DMS79 treated with DMSO at 0.1 percent for 48 hours (cell line): ENCODE data around the gene SNCA.

Source experiments
- DNase-seq: peaks from one replicate; lab custom pipeline; 2025; lab: John Stamatoyannopoulos, UW

The SNCA gene

DNA sequence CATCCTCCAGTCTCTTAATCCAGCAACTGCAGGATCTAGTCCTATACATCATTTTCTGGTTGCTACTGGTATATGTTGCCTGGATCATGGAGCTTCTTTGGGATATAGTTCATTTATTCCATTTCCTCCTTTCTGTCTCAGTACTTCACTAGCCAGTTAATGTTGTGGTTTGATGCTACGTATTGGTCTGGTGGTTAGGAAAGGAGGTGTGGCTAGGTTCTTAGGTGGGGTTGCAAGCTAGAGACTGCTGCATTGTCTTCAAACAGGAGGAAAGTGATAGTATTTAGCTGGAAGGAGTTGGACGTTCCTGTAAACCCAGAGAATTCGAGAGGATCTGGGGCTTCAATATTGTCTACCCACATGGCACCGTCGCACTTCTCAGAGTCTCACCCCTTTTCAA, 129.5 kb downstream of the SNCA start:
- no peak for DNase-seq

- DNase-seq, result no peak
Observed at GRCh38 chr4:89704651-89705395, 132.1 kb downstream of the SNCA start.

DNA sequence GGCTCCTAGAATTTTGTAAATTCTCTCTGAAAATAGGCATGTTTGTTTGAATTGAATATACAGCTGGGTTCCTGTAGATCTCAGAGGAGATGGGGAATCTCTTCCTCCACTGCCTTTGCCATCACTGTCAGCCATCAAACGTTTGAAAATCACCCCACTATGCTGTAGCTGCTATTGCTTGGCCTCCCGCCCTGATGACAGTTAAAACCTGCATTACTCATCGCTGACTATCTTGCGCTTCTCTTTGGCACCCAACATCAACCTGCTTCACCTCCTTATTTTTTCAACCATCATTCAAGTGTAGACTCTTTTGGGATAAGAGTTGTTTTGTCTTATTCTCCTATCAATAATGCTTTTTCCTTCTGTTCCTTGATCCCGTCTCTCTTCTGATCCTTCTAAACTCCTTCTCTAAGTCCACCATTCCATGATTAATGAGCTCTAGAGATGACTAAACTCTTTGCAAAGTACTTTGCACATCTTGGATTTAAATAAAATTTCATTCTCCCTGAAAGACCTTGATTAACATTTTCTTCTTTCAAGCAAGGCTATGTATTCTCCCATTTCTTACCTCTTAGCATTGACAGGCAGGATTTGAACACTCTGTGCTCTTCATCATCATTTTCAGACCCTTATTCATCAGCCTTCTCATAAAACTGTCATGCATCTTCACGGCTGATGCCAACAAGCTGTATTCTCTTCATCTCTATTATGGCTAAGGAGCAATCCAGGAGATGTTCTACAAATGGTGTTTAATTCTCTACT, 133.0 kb downstream of the SNCA start:
- no peak for DNase-seq

DNA sequence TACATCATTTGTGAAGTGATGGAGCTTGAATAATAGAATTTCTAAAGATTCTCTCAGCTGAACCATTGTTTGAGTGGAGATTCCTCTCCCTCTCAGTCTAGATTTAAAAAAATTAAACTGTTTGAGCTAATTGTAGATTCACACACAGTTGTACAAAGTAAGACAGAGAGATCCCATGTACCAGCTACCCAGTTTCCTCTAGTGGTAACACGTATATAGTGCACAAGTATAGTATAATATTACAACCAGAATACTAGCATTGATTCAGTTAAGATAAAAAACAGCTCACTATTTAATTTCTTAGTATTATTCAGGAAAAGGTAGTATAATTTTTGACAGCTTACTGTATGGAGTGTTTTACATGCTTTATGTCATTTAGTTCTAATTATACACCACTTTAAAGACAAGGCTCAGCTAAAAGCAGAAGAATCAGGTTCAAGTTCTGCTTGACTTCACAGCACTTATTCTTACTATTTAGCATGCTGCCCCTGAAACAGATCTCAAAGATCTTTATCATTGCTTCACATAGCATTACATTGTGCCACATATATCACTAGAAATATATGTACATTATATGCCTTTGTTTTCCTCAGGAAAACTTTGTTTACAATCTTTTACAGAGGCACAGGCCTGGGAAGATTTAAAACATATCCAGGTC, 136.1 kb downstream of the SNCA start:
- no peak for DNase-seq

GRCh38 chr4:89685690-89686089, 151.3 kb downstream of the SNCA start:
- no peak for DNase-seq

DNA sequence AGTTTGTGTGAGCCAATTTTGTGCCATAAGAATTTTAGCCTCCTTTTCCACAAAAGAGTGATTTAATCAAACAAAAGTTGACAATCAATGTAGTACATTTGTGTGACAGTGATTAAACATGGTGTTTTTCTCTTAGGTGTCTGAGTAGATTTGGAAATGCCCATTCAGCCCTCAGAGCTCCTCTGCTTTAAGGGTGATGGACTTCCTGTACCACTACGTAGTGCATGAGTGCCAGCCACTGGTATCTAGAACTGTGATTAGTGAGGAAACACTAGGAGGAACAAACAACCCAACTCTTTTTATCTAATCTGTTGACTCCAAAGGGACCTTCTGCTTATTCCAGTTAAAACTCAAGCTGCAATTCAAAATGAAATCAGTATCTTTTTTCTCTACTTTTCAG, 151.7 kb downstream of the SNCA start:
- no peak for DNase-seq

- no peak for DNase-seq
Observed at GRCh38 chr4:89684536-89684935, 152.4 kb downstream of the SNCA start.

- no peak for DNase-seq
Observed at GRCh38 chr4:89682808-89683207, 154.2 kb downstream of the SNCA start.

DNA sequence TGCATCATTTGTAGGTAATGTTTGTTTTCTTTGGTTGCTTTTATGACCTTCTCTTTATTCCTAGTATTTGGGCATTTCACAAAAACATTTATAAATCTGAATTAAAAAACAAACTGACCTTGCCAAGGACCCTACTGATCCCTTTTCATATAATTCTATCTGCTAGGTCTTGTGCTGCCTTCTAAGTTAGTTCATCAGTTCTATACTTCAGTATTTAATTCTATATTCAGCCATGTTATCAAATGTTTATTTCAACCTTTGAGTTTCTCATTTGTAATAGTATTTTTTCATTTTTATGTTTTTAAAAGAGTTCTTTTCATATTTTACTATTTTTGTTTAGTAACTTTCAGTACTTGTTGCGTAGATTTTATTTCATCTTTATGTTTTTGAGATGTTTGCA, 155.3 kb downstream of the SNCA start:
- DNase-seq, result no peak

- no peak for DNase-seq
Observed at GRCh38 chr4:89681219-89681618, 155.7 kb downstream of the SNCA start.

GRCh38 chr4:89674876-89675459, 162.0 kb downstream of the SNCA start:
- DNase-seq, result no peak
